HCT116 (cell line): ENCODE results near the gene TRIM59.

Source experiments
- EZH2 ChIP-seq: fragments of 200-600 bp; sonication (generic); IDR thresholded peaks from 2 replicates; pipeline ENCODE4 v1.6.1; 2017; ENCODE audit warnings: antibody characterized with exemption, mixed run types
- EZH2phosphoT487 ChIP-seq: fragments of 200-600 bp; IDR thresholded peaks from 2 replicates; pipeline ENCODE4 v1.6.1; 2018; ENCODE audit warnings: antibody characterized with exemption, borderline replicate concordance
- POLR2A ChIP-seq: IDR thresholded peaks from 2 replicates; pipeline ENCODE4 v1.7.0; 2011; ENCODE audit warnings: borderline replicate concordance; ENCODE audit not compliant: insufficient read depth, insufficient read length; ENCODE audit errors: extremely low read depth
- POLR2AphosphoS5 ChIP-seq: IDR thresholded peaks from 2 replicates; pipeline ENCODE4 v1.6.1; 2011; ENCODE audit warnings: mild to moderate bottlenecking, low read depth, low read length, moderate library complexity
- RAD21 ChIP-seq: IDR thresholded peaks from 2 replicates; pipeline ENCODE4 v1.6.1; 2012; ENCODE audit warnings: low read depth, mild to moderate bottlenecking
- SP1 ChIP-seq: IDR thresholded peaks from 2 replicates; pipeline ENCODE4 v1.6.1; 2012; ENCODE audit warnings: low read depth
- TCF7L2 ChIP-seq: IDR thresholded peaks from 2 replicates; pipeline ENCODE4 v1.7.0; 2011; ENCODE audit warnings: borderline replicate concordance, inconsistent platforms; ENCODE audit not compliant: insufficient read depth, insufficient read length; ENCODE audit errors: extremely low read depth
- YY1 ChIP-seq: IDR thresholded peaks from 2 replicates; pipeline ENCODE4 v1.6.1; 2011; ENCODE audit warnings: low read length, low read depth, moderate library complexity, mild to moderate bottlenecking; ENCODE audit not compliant: insufficient replicate concordance; ENCODE audit errors: extremely low read depth
- ZFX ChIP-seq: fragments of 450-650 bp; IDR thresholded peaks from 2 replicates; pipeline ENCODE4 v1.6.1; 2017
- ZNF274 ChIP-seq: fragments of 200-500 bp; sonication (Bioruptor generic); IDR thresholded peaks from 2 replicates; pipeline ENCODE4 v1.6.1; 2014; ENCODE audit warnings: mild to moderate bottlenecking, low read depth, low read length, inconsistent platforms
- TF ChIP-seq, protein P1 (sequence below), 3 experiments: fragments of 200-600 bp in 1 of 3; sonication (generic) in 1 of 3; IDR thresholded peaks in 2 of 3; conservative IDR thresholded peaks in 1 of 3; 2 replicates each; pipeline ENCODE4 v1.5.1; 2012 to 2017; ENCODE audit warnings: low read depth in 2 of 3, low read length in 2 of 3, antibody characterized with exemption in 1 of 3, borderline replicate concordance in 1 of 3, control low read depth in 1 of 3, mild to moderate bottlenecking in 1 of 3, mixed read lengths in 1 of 3, mixed run types in 1 of 3, moderate library complexity in 1 of 3; ENCODE audit not compliant: insufficient read depth in 1 of 3

DNA sequence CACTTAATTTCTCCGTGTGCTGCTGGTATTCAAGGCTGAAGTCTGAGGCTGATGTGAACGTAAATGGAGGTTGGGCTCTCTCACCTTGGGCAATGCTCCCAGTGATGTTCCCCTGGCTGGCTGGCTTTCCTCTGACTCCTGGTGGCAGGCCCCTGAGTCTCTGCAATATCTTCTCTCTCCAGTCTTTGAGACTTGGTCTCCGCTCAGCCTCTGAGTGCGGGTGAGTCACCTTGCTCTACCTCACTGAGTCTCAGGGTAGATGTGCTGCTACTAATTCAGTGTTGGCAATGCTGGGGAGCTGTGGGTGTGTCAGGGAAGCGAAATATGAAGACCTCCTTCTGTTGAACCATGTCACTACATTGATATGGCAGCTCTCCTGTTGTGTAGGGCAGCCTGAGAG is 31.3 kb upstream of the TRIM59 start:
- TF ChIP-seq, protein P1, sequence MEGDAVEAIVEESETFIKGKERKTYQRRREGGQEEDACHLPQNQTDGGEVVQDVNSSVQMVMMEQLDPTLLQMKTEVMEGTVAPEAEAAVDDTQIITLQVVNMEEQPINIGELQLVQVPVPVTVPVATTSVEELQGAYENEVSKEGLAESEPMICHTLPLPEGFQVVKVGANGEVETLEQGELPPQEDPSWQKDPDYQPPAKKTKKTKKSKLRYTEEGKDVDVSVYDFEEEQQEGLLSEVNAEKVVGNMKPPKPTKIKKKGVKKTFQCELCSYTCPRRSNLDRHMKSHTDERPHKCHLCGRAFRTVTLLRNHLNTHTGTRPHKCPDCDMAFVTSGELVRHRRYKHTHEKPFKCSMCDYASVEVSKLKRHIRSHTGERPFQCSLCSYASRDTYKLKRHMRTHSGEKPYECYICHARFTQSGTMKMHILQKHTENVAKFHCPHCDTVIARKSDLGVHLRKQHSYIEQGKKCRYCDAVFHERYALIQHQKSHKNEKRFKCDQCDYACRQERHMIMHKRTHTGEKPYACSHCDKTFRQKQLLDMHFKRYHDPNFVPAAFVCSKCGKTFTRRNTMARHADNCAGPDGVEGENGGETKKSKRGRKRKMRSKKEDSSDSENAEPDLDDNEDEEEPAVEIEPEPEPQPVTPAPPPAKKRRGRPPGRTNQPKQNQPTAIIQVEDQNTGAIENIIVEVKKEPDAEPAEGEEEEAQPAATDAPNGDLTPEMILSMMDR (IDR thresholded peaks at IDR 0.05 in 2 of 3, conservative IDR thresholded peaks at IDR 0.05 in 1 of 3; ENCODE audit: borderline replicate concordance in 1 of 3, insufficient read depth in 1 of 3, low read depth in 2 of 3, low read length in 2 of 3) = no peak
- TF ChIP-seq ZNF274 (no peak), POLR2AphosphoS5 (no peak), ZFX (no peak), EZH2phosphoT487 (no peak), YY1 (no peak), TCF7L2 (no peak), SP1 (no peak), POLR2A (no peak), RAD21 (no peak), EZH2 (no peak)
